ENCODE results near the gene NMRAL1.

Gene NMRAL1

DNA sequence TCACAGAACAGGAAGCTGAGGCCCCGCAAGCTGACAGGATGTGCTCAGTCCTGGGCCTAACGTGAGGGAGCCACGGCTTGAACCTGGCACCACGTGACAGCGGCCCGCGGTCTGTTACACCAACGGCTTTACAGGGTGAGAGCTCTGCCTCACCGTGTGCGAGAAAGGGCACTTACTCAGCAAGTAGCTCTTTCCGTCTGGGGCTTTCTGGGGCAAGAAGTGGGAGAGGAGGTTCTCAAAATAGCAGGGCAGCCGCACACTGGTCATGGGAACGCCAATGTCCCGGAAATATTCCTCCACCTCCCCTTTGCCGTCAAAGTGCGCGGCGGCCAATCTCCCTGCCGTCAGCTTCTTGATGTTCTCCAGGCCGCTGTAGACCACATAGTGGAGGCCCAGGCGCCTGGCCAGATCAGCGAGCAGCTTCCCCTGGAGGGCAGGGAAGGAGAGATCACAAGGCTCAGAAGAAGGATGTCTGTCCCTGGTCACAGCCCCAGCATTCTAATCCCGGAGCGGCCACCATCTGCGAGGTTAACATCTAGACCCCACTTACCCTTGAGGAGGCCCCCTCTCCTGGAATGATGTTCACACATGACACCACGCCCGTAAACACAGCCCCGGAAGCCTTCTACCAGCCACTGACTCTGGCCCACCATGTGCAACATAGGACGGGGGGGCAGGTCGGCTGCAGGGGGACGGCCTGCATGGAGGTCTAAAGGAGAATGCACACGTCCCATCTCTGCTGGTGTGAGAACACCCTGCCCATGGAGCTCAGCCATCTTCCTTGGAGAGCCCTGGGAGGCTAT is 8.2 kb downstream of the NMRAL1 start:
- no peak for DNase-seq (ENCODE audit: low spot score)

DNA sequence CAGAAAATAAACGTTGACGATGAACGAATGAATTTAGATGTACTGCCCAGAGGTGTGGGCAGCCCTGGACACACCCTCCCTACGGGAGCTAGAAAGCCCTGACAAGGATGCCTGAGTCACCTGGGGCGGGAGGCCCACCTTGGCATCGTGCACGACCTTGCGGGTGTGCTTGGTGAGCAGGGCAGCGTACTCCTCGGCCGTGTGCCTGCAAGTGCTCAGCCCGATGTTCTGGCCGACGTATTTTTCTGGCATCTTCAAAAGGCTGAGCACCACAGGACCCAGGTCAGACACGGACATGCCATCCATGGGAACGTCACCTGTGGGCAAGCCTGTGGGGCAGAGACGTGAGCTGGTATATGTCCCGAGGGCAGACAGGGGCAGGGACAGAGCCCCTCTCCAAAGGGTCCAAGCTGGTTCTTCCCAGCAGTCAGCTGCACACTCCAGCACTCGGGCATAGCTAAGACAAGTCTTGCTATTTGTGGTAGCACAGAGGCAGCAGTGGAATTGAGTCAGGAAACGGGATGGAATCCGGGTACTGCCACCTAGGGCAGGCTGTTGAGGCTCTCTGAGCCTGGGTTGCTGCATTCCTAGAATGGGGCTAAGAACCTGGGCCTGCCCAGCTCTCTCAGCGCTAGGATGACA is 10.8 kb downstream of the NMRAL1 start:
- DNase-seq (ENCODE audit: low spot score) = no peak

GRCh38 chr16:4461250-4462085 is 13.0 kb downstream of the NMRAL1 start:
- no peak for DNase-seq (ENCODE audit: low spot score)

DNA sequence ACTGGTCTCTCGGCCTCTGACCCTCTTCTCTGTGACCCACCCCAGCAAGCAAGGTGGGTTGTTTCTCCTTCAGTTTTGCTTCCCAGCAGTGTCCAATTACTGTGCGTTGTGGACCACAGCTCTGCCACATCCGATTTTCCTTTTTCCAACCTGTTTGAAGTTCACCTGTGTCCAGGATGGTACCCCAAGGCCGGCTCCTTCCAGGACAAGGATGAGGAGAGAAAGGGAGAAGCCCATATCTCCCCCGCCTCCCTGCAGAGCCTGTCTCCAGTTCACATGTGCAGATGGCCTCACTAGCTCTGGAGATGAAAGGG is 13.5 kb downstream of the NMRAL1 start:
- DNase-seq (ENCODE audit: low spot score) = no peak

- DNase-seq (ENCODE audit: low spot score) = no peak
Observed at GRCh38 chr16:4455951-4456350, 18.5 kb downstream of the NMRAL1 start.

DNA sequence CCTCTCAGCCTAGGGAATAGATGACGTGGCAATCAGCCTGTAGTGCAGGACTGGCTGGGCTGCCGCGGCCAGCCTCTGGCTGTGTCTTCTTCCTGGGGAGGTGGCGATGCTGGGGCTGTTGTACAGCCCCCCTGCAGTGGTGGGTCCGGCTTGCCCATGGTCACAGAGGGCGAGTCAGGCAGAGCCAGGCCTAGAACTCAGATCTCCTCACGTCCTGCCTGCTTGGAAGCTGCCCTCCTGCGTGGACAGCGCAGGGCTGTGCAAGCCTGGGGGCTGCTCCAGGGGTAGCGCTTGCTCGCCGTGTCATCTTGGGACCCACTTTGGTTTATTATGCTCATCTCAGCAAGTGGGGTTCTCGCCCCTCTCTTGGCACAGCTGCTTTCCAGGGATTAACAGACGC is 19.3 kb downstream of the NMRAL1 start:
- no peak for DNase-seq (ENCODE audit: low spot score)

GRCh38 chr16:4454623-4455022 is 19.8 kb downstream of the NMRAL1 start:
- no peak for DNase-seq (ENCODE audit: low spot score)

DNA sequence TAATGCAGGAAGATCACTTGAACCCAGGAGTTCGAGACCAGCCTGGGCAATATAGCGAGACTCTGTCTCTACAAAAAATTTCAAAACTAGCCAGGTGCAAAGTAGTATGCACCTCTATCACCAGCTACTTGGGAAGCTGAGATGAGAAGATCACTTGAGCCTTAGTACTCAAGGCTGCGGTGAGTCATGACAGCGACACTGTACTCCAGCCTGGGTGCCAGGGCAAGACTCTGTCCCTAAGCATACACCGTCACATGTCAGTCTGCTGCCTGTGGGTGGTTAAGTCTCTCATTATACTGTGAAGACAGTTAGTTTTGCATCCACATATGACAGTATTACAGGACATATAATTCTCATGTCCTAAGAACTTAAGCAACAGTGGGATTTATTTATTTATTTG is 21.8 kb downstream of the NMRAL1 start:
- DNase-seq (ENCODE audit: low spot score) = no peak

DNA sequence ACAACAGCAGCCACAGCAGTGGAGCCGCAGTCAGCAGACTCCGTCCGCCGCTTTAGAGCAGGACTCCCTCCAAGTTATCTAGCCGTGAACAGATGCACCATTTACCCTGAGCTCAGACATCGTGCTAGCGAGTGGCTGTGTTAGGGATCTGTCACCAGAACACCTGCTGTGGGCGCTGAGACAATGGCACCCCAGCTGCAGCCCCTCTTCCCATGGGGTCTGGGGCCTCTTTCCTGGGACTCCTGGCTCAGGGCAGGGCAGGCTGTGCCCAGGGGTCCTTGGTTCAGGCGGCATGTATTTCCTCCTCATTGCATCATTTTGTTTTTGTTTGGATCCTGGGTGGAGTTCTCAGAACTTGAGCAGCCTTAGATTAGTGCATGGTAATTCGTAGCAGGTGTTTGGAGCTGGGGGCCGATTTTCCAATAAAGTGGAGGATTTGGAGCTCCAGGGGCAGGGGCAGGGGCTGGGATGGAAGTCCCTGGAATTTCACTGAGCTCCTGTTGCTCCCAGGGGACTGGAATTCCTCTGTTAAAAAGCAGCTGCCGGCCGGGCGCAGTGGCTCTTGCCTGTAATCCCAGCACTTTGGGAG is 23.4 kb downstream of the NMRAL1 start:
- DNase-seq (ENCODE audit: low spot score) = no peak

GRCh38 chr16:4450430-4450829 is 24.0 kb downstream of the NMRAL1 start:
- no peak for DNase-seq (ENCODE audit: low spot score)

- DNase-seq (ENCODE audit: low spot score) = no peak
Observed at GRCh38 chr16:4443986-4444385, 30.4 kb downstream of the NMRAL1 start.

- DNase-seq (ENCODE audit: low spot score) = no peak
Observed at GRCh38 chr16:4443271-4443670, 31.2 kb downstream of the NMRAL1 start.

DNA sequence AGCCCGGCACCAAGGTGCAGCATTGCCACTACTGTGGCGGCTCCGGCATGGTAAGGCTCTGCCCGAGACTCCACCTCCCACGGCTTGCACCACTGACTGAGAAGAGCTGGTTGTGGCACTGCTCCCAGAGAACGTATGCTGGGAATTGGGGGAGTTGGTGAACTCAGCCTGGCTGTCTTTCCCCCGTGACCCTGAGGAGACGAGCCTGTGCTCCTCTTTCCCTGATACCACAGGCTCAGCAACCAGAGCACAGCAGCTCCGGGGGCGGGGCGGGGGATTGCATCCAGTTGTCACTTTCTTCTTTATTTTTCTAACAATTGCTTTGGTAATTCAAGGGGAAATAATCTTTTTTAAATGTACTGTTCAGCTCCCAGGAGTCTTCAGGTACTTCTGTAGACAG is 32.1 kb downstream of the NMRAL1 start:
- DNase-seq (ENCODE audit: low spot score) = no peak

GRCh38 chr16:4437366-4437765 is 37.1 kb downstream of the NMRAL1 start:
- no peak for DNase-seq (ENCODE audit: low spot score)

- no peak for DNase-seq (ENCODE audit: low spot score)
Observed at GRCh38 chr16:4435337-4436067, 38.9 kb downstream of the NMRAL1 start.

- no peak for DNase-seq (ENCODE audit: low spot score)
Observed at GRCh38 chr16:4433914-4434787, 40.3 kb downstream of the NMRAL1 start.

- DNase-seq (ENCODE audit: low spot score) = no peak
Observed at GRCh38 chr16:4433228-4433627, 41.2 kb downstream of the NMRAL1 start.

DNA sequence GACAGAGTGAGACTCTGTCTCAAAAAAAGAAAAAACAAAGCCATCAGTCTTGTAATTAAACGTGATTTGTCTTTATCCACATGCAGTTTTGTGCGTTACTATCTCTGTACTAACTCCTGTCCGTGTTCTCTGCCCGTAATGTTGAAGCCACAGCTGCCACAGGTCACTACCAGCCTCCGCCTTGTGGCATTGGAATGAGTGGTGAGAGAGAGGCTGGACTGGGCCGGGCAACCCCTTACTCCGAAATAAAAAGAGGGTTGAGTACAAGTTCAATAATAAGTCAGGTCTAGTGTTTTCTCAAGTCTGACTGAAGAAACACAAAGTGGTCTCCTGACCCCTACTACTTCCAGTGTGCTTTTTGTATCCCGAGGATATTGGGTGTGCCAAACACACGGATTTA is 43.4 kb downstream of the NMRAL1 start:
- DNase-seq (ENCODE audit: low spot score) = no peak

DNA sequence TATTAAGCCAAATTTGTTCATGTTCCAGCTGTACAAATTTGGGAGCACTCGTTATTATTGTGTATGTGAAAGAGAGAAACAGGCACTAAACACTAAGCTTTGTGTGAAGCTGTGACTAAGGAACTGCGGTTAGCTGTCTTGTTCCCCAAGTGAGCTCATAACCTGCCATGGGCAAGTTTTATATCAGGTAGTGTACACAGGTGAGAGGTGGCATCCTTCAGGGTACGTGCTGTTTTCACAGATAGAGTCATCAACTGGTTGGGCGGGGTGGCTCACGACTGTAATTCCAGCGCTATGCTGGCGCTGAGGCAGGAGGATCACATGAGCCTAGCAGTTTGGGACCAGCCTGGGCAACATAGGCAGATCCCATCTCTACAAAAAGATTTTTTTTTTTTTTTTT is 45.9 kb downstream of the NMRAL1 start:
- no peak for DNase-seq (ENCODE audit: low spot score)

DNA sequence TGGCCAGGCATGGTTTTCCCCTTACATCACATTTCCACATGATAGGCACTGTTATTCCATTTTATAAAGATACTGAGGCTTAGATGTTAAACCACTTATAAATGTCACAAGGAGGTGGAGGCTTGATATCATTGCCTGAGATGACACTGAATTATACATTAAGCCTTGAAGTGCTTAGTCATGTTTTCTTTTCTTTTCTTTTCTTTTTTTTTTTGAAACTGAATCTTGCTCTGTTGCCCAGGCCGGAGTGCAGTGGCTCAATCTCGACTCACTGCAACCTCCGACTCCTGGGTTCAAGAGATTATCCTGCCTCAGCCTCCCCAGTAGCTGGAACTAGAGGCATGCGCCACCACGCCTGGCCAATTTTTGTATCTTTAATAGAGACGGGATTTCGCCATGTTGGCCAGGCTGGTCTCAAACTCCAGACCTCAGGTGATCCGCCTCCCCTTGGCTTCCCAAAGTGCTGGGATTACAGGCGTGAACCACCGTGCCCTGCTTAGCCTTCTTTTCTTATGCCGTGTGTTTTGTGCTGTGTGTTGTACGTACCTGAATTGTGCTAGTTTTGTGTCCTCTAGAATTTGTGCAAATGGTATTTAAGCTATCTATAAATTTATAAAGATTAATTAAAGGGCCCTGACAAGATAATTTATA is 47.6 kb downstream of the NMRAL1 start:
- no peak for DNase-seq (ENCODE audit: low spot score)
